SHP77 (cell line): ENCODE measurements around the gene SLC9A3.
A peak's percentile ranks its signal among the peaks of the same experiment; 100 is the strongest.

Source experiments
- DNase-seq, 2 experiments: peaks; one replicate each; lab custom pipeline; 2025; lab: John Stamatoyannopoulos, UW

Gene SLC9A3

GRCh38 chr5:458547-459353 is 65.5 kb downstream of the SLC9A3 start:
- DNase-seq: no peak

GRCh38 chr5:457195-457961 is 66.9 kb downstream of the SLC9A3 start:
- DNase-seq: no peak

- DNase-seq: no peak
Measured at GRCh38 chr5:456351-457194, 67.7 kb downstream of the SLC9A3 start.

- no peak for DNase-seq
Measured at GRCh38 chr5:455806-456205, 68.4 kb downstream of the SLC9A3 start.

GRCh38 chr5:454936-455335 is 69.3 kb downstream of the SLC9A3 start:
- DNase-seq: no peak

- DNase-seq: no peak
Measured at GRCh38 chr5:453725-454481, 70.3 kb downstream of the SLC9A3 start.

GRCh38 chr5:452978-453710 is 71.1 kb downstream of the SLC9A3 start:
- DNase-seq: no peak

- no peak for DNase-seq
Measured at GRCh38 chr5:451587-452458, 72.4 kb downstream of the SLC9A3 start.

GRCh38 chr5:449151-449550 is 75.1 kb downstream of the SLC9A3 start:
- DNase-seq: no peak

- no peak for DNase-seq
Measured at GRCh38 chr5:448766-449090, 75.5 kb downstream of the SLC9A3 start.

GRCh38 chr5:448061-448765 is 76.0 kb downstream of the SLC9A3 start:
- DNase-seq: no peak

GRCh38 chr5:447501-447900 is 76.7 kb downstream of the SLC9A3 start:
- DNase-seq: no peak

GRCh38 chr5:446883-447263 is 77.4 kb downstream of the SLC9A3 start:
- DNase-seq: peak; percentile 28 to 36

GRCh38 chr5:446066-446882 is 78.0 kb downstream of the SLC9A3 start:
- no peak for DNase-seq

- DNase-seq: no peak
Measured at GRCh38 chr5:445591-445990, 78.7 kb downstream of the SLC9A3 start.

GRCh38 chr5:444226-444625 is 80.0 kb downstream of the SLC9A3 start:
- no peak for DNase-seq

- DNase-seq: peak; percentile 30 to 42
Measured at GRCh38 chr5:443239-444151, 80.8 kb downstream of the SLC9A3 start.
